ENCODE data around the gene DNAAF8.

The DNAAF8 gene

GRCh38 chr16:4746991-4747574 lies 12.7 kb downstream of the DNAAF8 start:
- no peak overlapping the region for H3K4me3 ChIP-seq (ENCODE audit: control insufficient read depth in 1 of 7, extremely low read depth in 1 of 7, insufficient read depth in 4 of 7, low read depth in 2 of 7, low read length in 6 of 7)
- H3K27ac ChIP-seq (ENCODE audit: insufficient read depth in 1 of 2, low read depth in 1 of 2, low read length in 2 of 2, poor library complexity in 1 of 2, severe bottlenecking in 2 of 2), result no peak overlapping the region
- peaks cover 0 to 3% (median 2%) of the 10 kb centered on the region in 5 experiments for H3K27me3 ChIP-seq (replicated peaks in 2 of 5; ENCODE audit: control insufficient read depth in 4 of 5, insufficient read depth in 5 of 5, low read length in 4 of 5)
- peaks cover 0 to 15% (median 5%) of the 10 kb centered on the region in 4 experiments for H3K4me1 ChIP-seq (ENCODE audit: control extremely low read depth in 1 of 4, control insufficient read depth in 4 of 4, insufficient read depth in 4 of 4, low read length in 3 of 4)
- POLR2A ChIA-PET, result no interaction called here
- H3K36me3 ChIP-seq (ENCODE audit: control insufficient read depth in 4 of 4, insufficient read depth in 4 of 4, low read length in 3 of 4), result peaks cover 3 to 30% (median 23%) of the 10 kb centered on the region in 4 experiments
- 77% methylated on average over 15 of the region's 15 CpGs for WGBS (ENCODE audit: insufficient coverage)
- H3K9me3 ChIP-seq (ENCODE audit: control extremely low read depth in 1 of 5, control insufficient read depth in 4 of 5, insufficient read depth in 2 of 5, low read depth in 1 of 5, low read length in 4 of 5), result no peaks in the 10 kb centered on the region
- no peak for DNase-seq
- CTCF ChIA-PET, result interaction anchor here (1.5 kb wide), 1 partner anchor 13 kb away, joined by 4 read pairs; the partner anchor contains the start of genes ANKS3 and DNAAF8

GRCh38 chr16:4747906-4748681 lies 13.8 kb downstream of the DNAAF8 start:
- 87% methylated on average over 6 of the region's 14 CpGs for WGBS (ENCODE audit: insufficient coverage)
- peaks cover 3 to 39% (median 32%) of the 10 kb centered on the region in 4 experiments for H3K36me3 ChIP-seq (ENCODE audit: control insufficient read depth in 4 of 4, insufficient read depth in 4 of 4, low read length in 3 of 4)
- peaks cover 0 to 14% (median 4%) of the 10 kb centered on the region in 4 experiments for H3K4me1 ChIP-seq (ENCODE audit: control extremely low read depth in 1 of 4, control insufficient read depth in 4 of 4, insufficient read depth in 4 of 4, low read length in 3 of 4)
- H3K4me3 ChIP-seq (ENCODE audit: control insufficient read depth in 1 of 7, extremely low read depth in 1 of 7, insufficient read depth in 4 of 7, low read depth in 2 of 7, low read length in 6 of 7), result no peak overlapping the region
- H3K27ac ChIP-seq (ENCODE audit: insufficient read depth in 1 of 2, low read depth in 1 of 2, low read length in 2 of 2, poor library complexity in 1 of 2, severe bottlenecking in 2 of 2), result no peak overlapping the region
- DNase-seq, result no peak
- H3K9me3 ChIP-seq (ENCODE audit: control extremely low read depth in 1 of 5, control insufficient read depth in 4 of 5, insufficient read depth in 2 of 5, low read depth in 1 of 5, low read length in 4 of 5), result no peaks in the 10 kb centered on the region
- H3K27me3 ChIP-seq (replicated peaks in 2 of 5; ENCODE audit: control insufficient read depth in 4 of 5, insufficient read depth in 5 of 5, low read length in 4 of 5), result peaks cover 0 to under 1% (median 0%) of the 10 kb centered on the region in 5 experiments
- ChIA-PET POLR2A (interaction anchor here (0.6 kb wide), 1 partner anchor 94 kb away, joined by 4 read pairs; no protein-coding TSS in a partner anchor), CTCF (interaction anchor here (1.5 kb wide), 1 partner anchor 14 kb away, joined by 4 read pairs; the partner anchor contains the start of genes ANKS3 and DNAAF8)

- WGBS (ENCODE audit: insufficient coverage), result 98% methylated on average over 16 of the region's 16 CpGs
- Histone ChIP-seq H3K36me3 (ENCODE audit: control insufficient read depth in 4 of 4, insufficient read depth in 4 of 4, low read length in 3 of 4) (peaks cover 3 to 47% (median 37%) of the 10 kb centered on the region in 4 experiments), H3K4me3 (ENCODE audit: control insufficient read depth in 1 of 7, extremely low read depth in 1 of 7, insufficient read depth in 4 of 7, low read depth in 2 of 7, low read length in 6 of 7) (no peak overlapping the region), H3K9me3 (ENCODE audit: control extremely low read depth in 1 of 5, control insufficient read depth in 4 of 5, insufficient read depth in 2 of 5, low read depth in 1 of 5, low read length in 4 of 5) (no peaks in the 10 kb centered on the region), H3K27ac (ENCODE audit: insufficient read depth in 1 of 2, low read depth in 1 of 2, low read length in 2 of 2, poor library complexity in 1 of 2, severe bottlenecking in 2 of 2) (no peak overlapping the region), H3K4me1 (ENCODE audit: control extremely low read depth in 1 of 4, control insufficient read depth in 4 of 4, insufficient read depth in 4 of 4, low read length in 3 of 4) (peaks cover 0 to 8% (median 0%) of the 10 kb centered on the region in 4 experiments), H3K27me3 (replicated peaks in 2 of 5; ENCODE audit: control insufficient read depth in 4 of 5, insufficient read depth in 5 of 5, low read length in 4 of 5) (no peaks in the 10 kb centered on the region)
- ChIA-PET CTCF (interaction anchor here (1.0 to 1.5 kb wide), 2 partner anchors 15 kb away, joined by 3 to 4 read pairs; partner anchors contain the start of genes ANKS3 and DNAAF8), POLR2A (no interaction called here)
- no peak for DNase-seq
These were observed 14.5 kb downstream of the DNAAF8 start for GRCh38 chr16:4748682-4749411.

- ChIA-PET POLR2A (no interaction called here), CTCF (interaction anchor here (0.7 to 1.0 kb wide), 2 partner anchors 15 to 16 kb away, joined by 3 to 5 read pairs; partner anchors contain the start of genes ANKS3 and DNAAF8)
- 89% methylated on average over 7 of the region's 10 CpGs for WGBS (ENCODE audit: insufficient coverage)
- Histone ChIP-seq H3K4me1 (ENCODE audit: control extremely low read depth in 1 of 4, control insufficient read depth in 4 of 4, insufficient read depth in 4 of 4, low read length in 3 of 4) (peaks cover 0 to 8% (median 0%) of the 10 kb centered on the region in 4 experiments), H3K27me3 (replicated peaks in 2 of 5; ENCODE audit: control insufficient read depth in 4 of 5, insufficient read depth in 5 of 5, low read length in 4 of 5) (no peaks in the 10 kb centered on the region), H3K36me3 (ENCODE audit: control insufficient read depth in 4 of 4, insufficient read depth in 4 of 4, low read length in 3 of 4) (peaks cover 3 to 52% (median 41%) of the 10 kb centered on the region in 4 experiments), H3K4me3 (ENCODE audit: control insufficient read depth in 1 of 7, extremely low read depth in 1 of 7, insufficient read depth in 4 of 7, low read depth in 2 of 7, low read length in 6 of 7) (no peak overlapping the region), H3K9me3 (ENCODE audit: control extremely low read depth in 1 of 5, control insufficient read depth in 4 of 5, insufficient read depth in 2 of 5, low read depth in 1 of 5, low read length in 4 of 5) (peaks cover 0 to 1% (median under 1%) of the 10 kb centered on the region in 5 experiments), H3K27ac (ENCODE audit: insufficient read depth in 1 of 2, low read depth in 1 of 2, low read length in 2 of 2, poor library complexity in 1 of 2, severe bottlenecking in 2 of 2) (no peak overlapping the region)
- no peak for DNase-seq
These were observed 15.4 kb downstream of the DNAAF8 start for GRCh38 chr16:4749700-4750257.

GRCh38 chr16:4750896-4751295 lies 16.6 kb downstream of the DNAAF8 start:
- WGBS (ENCODE audit: insufficient coverage), result 100% methylated on average over 7 of the region's 8 CpGs
- Histone ChIP-seq H3K27ac (ENCODE audit: insufficient read depth in 1 of 2, low read depth in 1 of 2, low read length in 2 of 2, poor library complexity in 1 of 2, severe bottlenecking in 2 of 2) (no peak overlapping the region), H3K27me3 (replicated peaks in 2 of 5; ENCODE audit: control insufficient read depth in 4 of 5, insufficient read depth in 5 of 5, low read length in 4 of 5) (no peaks in the 10 kb centered on the region), H3K4me3 (ENCODE audit: control insufficient read depth in 1 of 7, extremely low read depth in 1 of 7, insufficient read depth in 4 of 7, low read depth in 2 of 7, low read length in 6 of 7) (no peak overlapping the region), H3K9me3 (ENCODE audit: control extremely low read depth in 1 of 5, control insufficient read depth in 4 of 5, insufficient read depth in 2 of 5, low read depth in 1 of 5, low read length in 4 of 5) (peaks cover 0 to 9% (median 4%) of the 10 kb centered on the region in 5 experiments), H3K4me1 (ENCODE audit: control extremely low read depth in 1 of 4, control insufficient read depth in 4 of 4, insufficient read depth in 4 of 4, low read length in 3 of 4) (peaks cover 0 to 8% (median 0%) of the 10 kb centered on the region in 4 experiments), H3K36me3 (ENCODE audit: control insufficient read depth in 4 of 4, insufficient read depth in 4 of 4, low read length in 3 of 4) (peaks cover 3 to 62% (median 47%) of the 10 kb centered on the region in 4 experiments)
- DNase-seq, result no peak
- POLR2A ChIA-PET, result no interaction called here
- CTCF ChIA-PET, result no interaction called here

- WGBS (ENCODE audit: insufficient coverage), result 97% methylated on average over 43 of the region's 44 CpGs
These were observed 18.2 kb downstream of the DNAAF8 start for GRCh38 chr16:4752351-4753100.

More at GRCh38 chr16:4752351-4753100, 18.2 kb downstream of the DNAAF8 start:
- H3K4me3 ChIP-seq (ENCODE audit: control insufficient read depth in 1 of 7, extremely low read depth in 1 of 7, insufficient read depth in 4 of 7, low read depth in 2 of 7, low read length in 6 of 7), result no peak overlapping the region
- CTCF ChIA-PET, result interaction anchor here (0.5 to 1.2 kb wide), 3 partner anchors 8 to 904 kb away, joined by 3 to 4 read pairs (median 3); no protein-coding TSS in a partner anchor
- H3K9me3 ChIP-seq (ENCODE audit: control extremely low read depth in 1 of 5, control insufficient read depth in 4 of 5, insufficient read depth in 2 of 5, low read depth in 1 of 5, low read length in 4 of 5), result peaks cover 0 to 9% (median 4%) of the 10 kb centered on the region in 5 experiments
- H3K27me3 ChIP-seq (replicated peaks in 2 of 5; ENCODE audit: control insufficient read depth in 4 of 5, insufficient read depth in 5 of 5, low read length in 4 of 5), result no peaks in the 10 kb centered on the region
- H3K36me3 ChIP-seq (ENCODE audit: control insufficient read depth in 4 of 4, insufficient read depth in 4 of 4, low read length in 3 of 4), result peaks cover 3 to 75% (median 51%) of the 10 kb centered on the region in 4 experiments
- peaks cover 0 to 6% (median 0%) of the 10 kb centered on the region in 4 experiments for H3K4me1 ChIP-seq (ENCODE audit: control extremely low read depth in 1 of 4, control insufficient read depth in 4 of 4, insufficient read depth in 4 of 4, low read length in 3 of 4)
- POLR2A ChIA-PET, result no interaction called here
- no peak for DNase-seq
- H3K27ac ChIP-seq (ENCODE audit: insufficient read depth in 1 of 2, low read depth in 1 of 2, low read length in 2 of 2, poor library complexity in 1 of 2, severe bottlenecking in 2 of 2), result no peak overlapping the region
